Pancreas (tissue), 10 donors: ENCODE data around the gene CEACAM21. TPM values are rescaled to one million over a fixed set of nuclear protein-coding genes. Genes with fewer than 3 reads are reported as not detected.

Source experiments
- ATAC-seq, 4 donors: fragments of 200-7000 bp; cut with Tn5 transposase; one replicate each; pipeline versions ENCODE4 v1.8.0 to v1.9.1; 2020; ENCODE audit warnings: mild to moderate bottlenecking in 4 of 4, moderate library complexity in 4 of 4
- DNase-seq, 6 donors: peaks; one replicate each; pipeline ENCODE4 v3.0.0-alpha.2; 2020
- FAIRE-seq: peaks from 2 replicates; lab custom pipeline; 2012; peaks lifted over from hg19 to GRCh38; lab: Jason Lieb, UNC
- H3K27ac ChIP-seq, 4 donors: fragments of 200-600 bp; sonication (generic); 1 replicate in 3 of 4; 2 replicates in 1 of 4; pipeline versions ENCODE4 v1.5.0 to v1.8.0; 2020
- H3K27me3 ChIP-seq, 4 donors: fragments of 200-600 bp; one replicate each; pipeline ENCODE4 v1.8.0; 2021
- H3K36me3 ChIP-seq, 3 donors: fragments of 200-600 bp; sonication (generic) in 1 of 3; one replicate each; pipeline versions ENCODE4 v1.5.0 to v1.8.0; 2020 to 2021
- H3K4me1 ChIP-seq, 3 donors: fragments of 200-600 bp; one replicate each; pipeline ENCODE4 v1.8.0; 2021
- H3K4me3 ChIP-seq, 4 donors: fragments of 200-600 bp; sonication (generic) in 2 of 4; one replicate each; pipeline versions ENCODE4 v1.5.0 to v1.8.0; 2020 to 2021
- H3K9me3 ChIP-seq, 4 donors: fragments of 200-600 bp; one replicate each; pipeline ENCODE4 v1.8.0; 2021
- WGBS, 2 donors: extraction: QIAGEN DNeasy Blood & Tissue Kit; methylation state at CpG; one replicate each; pipeline ENCODE4 v1.1.7; 2013; 5-methylcytosine and 5-hydroxymethylcytosine counted together
- intact Hi-C, 3 donors: fragments of 100-400 bp; cut with DNase I; formaldehyde crosslinking; loops; one replicate each; pipeline versions ENCODE4 v1.11.1 to v1.14.2; 2022
- polyA plus RNA-seq, 2 donors: library from polyadenylated mRNA; stranded (reverse); fragments of 200-250 nt; gene quantifications; one replicate each; pipeline ENCODE4 v1.2.3, GENCODE V29; 2013
- total RNA-seq, 6 donors: library from RNA; stranded (reverse); fragmentation: NEBNext Ultra II Directional in 4 of 6; extraction: Animal tissue kit (Norgen Biotek cat#: 25700) in 4 of 6; gene quantifications; one replicate each; pipeline versions ENCODE4 v1.2.1 to v1.2.4, GENCODE V29; 2021 to 2023
- TF ChIP-seq, protein P1 (sequence below), 4 donors: fragments of 200-600 bp; sonication (generic) in 3 of 4; IDR thresholded peaks; one replicate each; pipeline versions ENCODE4 v1.5.0 to v1.8.0; 2021; ENCODE audit warnings: antibody characterized with exemption in 4 of 4
- donor health status: healthy with polysubstance abuse.
- donor health status: DM: no; HTN: no; CAD: no; lungs with moderate emphysema.
- donor health status: DM: no; HTN: no; CAD: no.
- donor health status: control.
- donor health status: control.
- donor health status: Bipolar disorder and iron deficiency.
- donor health status: DM: yes; HTN: yes; CAD: no.
- donor health status: DM: no; HTN: no; CAD: no.
- donor health status: DM: no; HTN: no; CAD: no.
- donor health status: DM: yes; HTN: yes; CAD: no.

Gene CEACAM21
- total and polyA plus RNA-seq, 8 donors: 0.09 to 1.2 (median 0.53) TPM; not detected in 2

DNA sequence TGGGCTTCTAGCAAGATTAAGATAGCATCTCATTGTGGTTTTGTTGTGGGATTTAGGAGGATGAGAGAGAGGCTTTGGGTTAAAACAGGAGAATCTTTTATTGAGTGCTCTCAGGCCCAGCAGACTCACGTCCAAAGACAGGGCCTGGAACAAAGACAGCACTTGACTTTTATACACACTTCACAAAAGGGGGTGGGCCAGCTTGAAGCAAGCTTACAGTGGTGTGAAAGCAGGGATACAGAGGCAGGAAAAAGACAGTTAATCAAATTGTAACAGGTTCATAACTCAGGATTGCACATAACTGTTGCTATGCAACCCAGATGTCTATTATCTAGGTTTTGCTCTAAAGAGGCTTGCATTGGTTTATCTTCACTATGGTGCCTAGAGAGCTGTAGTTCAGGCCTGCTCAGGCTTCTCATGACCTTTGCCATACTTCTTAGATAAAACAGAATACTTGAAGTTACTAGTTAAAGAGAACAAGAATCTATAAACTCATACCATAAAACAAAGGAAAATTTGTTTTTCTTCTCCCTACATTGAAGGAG, 42.2 kb upstream of the CEACAM21 start:
- TF ChIP-seq, protein P1, sequence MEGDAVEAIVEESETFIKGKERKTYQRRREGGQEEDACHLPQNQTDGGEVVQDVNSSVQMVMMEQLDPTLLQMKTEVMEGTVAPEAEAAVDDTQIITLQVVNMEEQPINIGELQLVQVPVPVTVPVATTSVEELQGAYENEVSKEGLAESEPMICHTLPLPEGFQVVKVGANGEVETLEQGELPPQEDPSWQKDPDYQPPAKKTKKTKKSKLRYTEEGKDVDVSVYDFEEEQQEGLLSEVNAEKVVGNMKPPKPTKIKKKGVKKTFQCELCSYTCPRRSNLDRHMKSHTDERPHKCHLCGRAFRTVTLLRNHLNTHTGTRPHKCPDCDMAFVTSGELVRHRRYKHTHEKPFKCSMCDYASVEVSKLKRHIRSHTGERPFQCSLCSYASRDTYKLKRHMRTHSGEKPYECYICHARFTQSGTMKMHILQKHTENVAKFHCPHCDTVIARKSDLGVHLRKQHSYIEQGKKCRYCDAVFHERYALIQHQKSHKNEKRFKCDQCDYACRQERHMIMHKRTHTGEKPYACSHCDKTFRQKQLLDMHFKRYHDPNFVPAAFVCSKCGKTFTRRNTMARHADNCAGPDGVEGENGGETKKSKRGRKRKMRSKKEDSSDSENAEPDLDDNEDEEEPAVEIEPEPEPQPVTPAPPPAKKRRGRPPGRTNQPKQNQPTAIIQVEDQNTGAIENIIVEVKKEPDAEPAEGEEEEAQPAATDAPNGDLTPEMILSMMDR (IDR thresholded peaks at IDR 0.05): no peak
- FAIRE-seq: no peak
- no peaks in the 10 kb centered on the region for H3K9me3 ChIP-seq
- peaks cover 0 to 15% (median 0%) of the 10 kb centered on the region in 4 donors for H3K27me3 ChIP-seq
- H3K36me3 ChIP-seq: no peaks in the 10 kb centered on the region
- 39 to 49% methylated on average over 1 of the region's 1 CpG for WGBS, 2 donors
- H3K4me3 ChIP-seq: no peak overlapping the region
- no peak for DNase-seq
- intact Hi-C loops: no loop called here
- peaks cover 0 to 6% (median 5%) of the 10 kb centered on the region in 3 donors for H3K4me1 ChIP-seq
- ATAC-seq: no peak
- no peak overlapping the region for H3K27ac ChIP-seq

DNA sequence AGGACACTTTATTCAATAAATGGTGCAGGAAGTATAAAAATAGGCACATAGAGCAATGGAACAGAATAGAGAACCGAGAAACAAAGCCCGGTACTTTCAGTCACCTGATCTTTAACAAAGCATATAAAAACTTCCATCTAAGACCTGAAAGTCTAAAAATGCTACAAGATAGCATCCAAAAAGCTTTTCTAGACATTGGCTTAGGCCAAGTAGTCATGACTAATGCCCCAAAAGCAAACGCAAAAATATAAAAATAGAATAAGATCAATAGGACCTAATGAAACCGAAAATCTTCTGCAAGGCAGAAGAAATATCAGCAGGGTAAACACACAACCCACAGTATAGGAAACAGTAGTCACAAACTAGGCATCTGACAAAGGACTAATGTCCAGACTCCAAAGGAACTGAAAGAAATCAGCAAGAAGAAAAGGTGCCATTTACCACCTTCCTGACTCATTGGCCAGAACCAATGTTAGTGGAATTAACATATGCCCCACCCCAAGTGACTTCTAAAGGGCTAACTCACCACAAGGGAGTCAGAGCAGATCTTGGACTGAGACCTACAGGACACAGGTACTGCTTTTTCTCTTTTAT, 40.8 kb upstream of the CEACAM21 start:
- Histone ChIP-seq H3K4me3 (no peak overlapping the region), H3K36me3 (no peaks in the 10 kb centered on the region), H3K27ac (no peak overlapping the region), H3K27me3 (peaks cover 0 to 15% (median 0%) of the 10 kb centered on the region in 4 donors), H3K9me3 (no peaks in the 10 kb centered on the region), H3K4me1 (peaks cover 0 to 6% (median 5%) of the 10 kb centered on the region in 3 donors)
- TF ChIP-seq, protein P1 (IDR thresholded peaks at IDR 0.05): no peak
- ATAC-seq (no peak), DNase-seq (no peak), FAIRE-seq (no peak)
- 48 to 62% methylated on average over 4 of the region's 4 CpGs for WGBS, 2 donors
- intact Hi-C loops: no loop called here

DNA sequence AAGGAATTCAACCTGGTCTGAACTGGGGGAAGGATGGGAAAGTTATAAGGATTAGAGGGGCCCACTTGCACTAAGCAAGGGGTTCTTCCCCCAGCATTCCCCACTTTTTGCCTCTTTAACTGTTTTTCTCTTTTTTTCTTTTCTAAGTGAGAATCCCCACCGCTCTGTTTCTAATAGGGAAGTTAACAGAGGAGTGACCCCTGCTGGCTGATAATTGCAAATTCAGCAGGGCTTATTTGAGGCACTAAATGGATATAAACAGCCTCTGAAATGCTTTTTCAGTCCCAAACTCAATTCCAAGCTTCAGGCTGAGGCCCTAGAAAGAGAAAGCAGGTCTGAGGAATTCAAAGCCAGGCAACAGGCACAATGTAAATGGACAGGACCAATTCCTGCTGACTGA, 38.2 kb upstream of the CEACAM21 start:
- TF ChIP-seq, protein P1 (IDR thresholded peaks at IDR 0.05): peak in 1 of 4 donors; percentile 7
- peaks cover 0 to 2% (median 0%) of the 10 kb centered on the region in 3 donors for H3K4me1 ChIP-seq
- no peak overlapping the region for H3K4me3 ChIP-seq
- WGBS, 2 donors: 33 to 58% methylated on average over 1 of the region's 1 CpG
- ATAC-seq: no peak
- FAIRE-seq: no peak
- H3K27me3 ChIP-seq: peaks cover 0 to 10% (median 0%) of the 10 kb centered on the region in 4 donors
- intact Hi-C loops: no loop called here
- DNase-seq: no peak
- H3K36me3 ChIP-seq: no peaks in the 10 kb centered on the region
- no peaks in the 10 kb centered on the region for H3K9me3 ChIP-seq
- H3K27ac ChIP-seq: no peak overlapping the region

DNA sequence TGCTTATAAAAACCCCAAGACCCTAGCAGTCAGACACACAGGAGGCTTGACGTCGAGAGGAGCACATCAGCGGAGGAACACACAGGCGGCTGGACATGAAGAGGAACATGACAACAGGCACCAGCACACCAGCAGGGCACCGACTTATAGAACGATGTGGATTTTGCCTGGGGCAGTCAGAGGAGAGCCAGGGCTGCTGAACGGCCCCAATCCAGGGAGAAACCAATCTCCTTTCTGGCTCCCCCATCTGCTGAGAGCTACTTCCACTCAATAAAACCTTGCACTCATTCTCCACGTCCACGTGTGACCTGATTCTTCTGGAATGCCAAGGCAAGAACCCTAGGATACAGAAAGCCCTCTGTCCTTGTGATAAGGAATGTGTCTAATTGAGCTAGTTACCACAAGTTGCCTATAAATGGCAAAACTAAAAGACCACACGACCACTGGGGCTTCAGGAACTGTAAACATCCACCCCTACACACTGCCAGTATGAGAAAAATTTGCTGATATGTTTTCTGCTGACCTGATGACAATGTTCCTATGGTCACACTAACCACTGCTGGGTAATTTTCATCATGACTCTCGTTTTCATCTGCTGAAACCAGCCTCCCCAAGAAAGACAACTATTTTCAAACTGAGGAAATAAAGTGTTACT, 35.8 kb upstream of the CEACAM21 start:
- WGBS, 2 donors: 36 to 42% methylated on average over 11 of the region's 11 CpGs
- H3K4me1 ChIP-seq: no peaks in the 10 kb centered on the region
- intact Hi-C loops: no loop called here
- no peaks in the 10 kb centered on the region for H3K36me3 ChIP-seq
- H3K27me3 ChIP-seq: no peaks in the 10 kb centered on the region
- no peak overlapping the region for H3K27ac ChIP-seq
- FAIRE-seq (no peak), ATAC-seq (no peak), DNase-seq (no peak)
- H3K4me3 ChIP-seq: no peak overlapping the region
- no peaks in the 10 kb centered on the region for H3K9me3 ChIP-seq
- TF ChIP-seq, protein P1 (IDR thresholded peaks at IDR 0.05): no peak
